ENCODE data around the gene UBQLN4. TPM values are rescaled to one million over a fixed set of nuclear protein-coding genes. Genes with fewer than 3 reads are reported as not detected.

Gene UBQLN4
- total and polyA plus RNA-seq, 9 of the 15 experiments (the other 6 are each of a cell fraction or from before 2014, with no cell fraction given): 13.5 to 65.5 (median 37.0) TPM

GRCh38 chr1:156082309-156083091 is 28.9 kb upstream of the UBQLN4 start, which contains the start of gene MEX3A (continued):
- TF ChIP-seq CUX1 (CRISPR knock-in tag; IDR thresholded peaks at IDR 0.05) (no peak), CBX8 (IDR thresholded peaks at IDR 0.05; ENCODE audit: borderline replicate concordance, extremely low read depth, low read depth, low read length, poor library complexity, severe bottlenecking) (no peak), ZKSCAN3 (CRISPR knock-in tag; IDR thresholded peaks at IDR 0.05) (no peak), PHF21A (IDR thresholded peaks at IDR 0.05; ENCODE audit: borderline replicate concordance, low read depth) (no peak), CEBPB (tag; IDR thresholded peaks at IDR 0.05) (no peak), UBTF (IDR thresholded peaks at IDR 0.05; ENCODE audit: borderline replicate concordance in 1 of 2, low read depth in 2 of 2, low read length in 2 of 2) (0 out of 4 replicates have a peak, but pooled peaks have one; percentile 7 to 52), NKRF (IDR thresholded peaks at IDR 0.05; ENCODE audit: borderline replicate concordance) (0 out of 2 replicates have a peak, but pooled peaks have one; percentile 59), HNRNPLL (IDR thresholded peaks at IDR 0.05; ENCODE audit: low read depth, low read length, poor library complexity, severe bottlenecking) (no peak)
